AG09309 (cell line): ENCODE measurements around the gene TMIGD2.
"Not testable (repeated sequence)": the region's sequence is repeated elsewhere in the genome, so short reads cannot be mapped to it uniquely, and the experiment has no call there.

ENCODE experiments used
- DNase-seq: peaks from one replicate; pipeline ENCODE4 v3.0.0-alpha.2; 2010; ENCODE audit warnings: low read depth
- H3K4me3 ChIP-seq: 2 replicates; pipeline ENCODE4 v1.5.1; 2011; ENCODE audit warnings: mild to moderate bottlenecking, low read depth, low read length, moderate library complexity; ENCODE audit not compliant: control insufficient read depth
- CTCF ChIP-seq: IDR thresholded peaks from 2 replicates; pipeline ENCODE4 v1.5.1; 2011; ENCODE audit warnings: mild to moderate bottlenecking, low read depth, low read length, inconsistent platforms; ENCODE audit not compliant: insufficient read depth, control insufficient read depth; ENCODE audit errors: missing control alignments

TMIGD2 gene

GRCh38 chr19:4279267-4279529 lies 23.0 kb downstream of the TMIGD2 start:
- no peak for DNase-seq
- TF ChIP-seq CTCF: no peak
- H3K4me3 ChIP-seq: no peak overlapping the region

GRCh38 chr19:4278419-4279266 lies 23.5 kb downstream of the TMIGD2 start, which contains the start of gene SHD:
SHD (plus strand) TSS chr19:4279266; CDS start chr19:4280064, 798 bp downstream.
- TF ChIP-seq CTCF: no peak
- no peak within 1 kb of the TSS for H3K4me3 ChIP-seq
- DNase-seq: no peak

- no peak for DNase-seq
- no peak overlapping the region for H3K4me3 ChIP-seq
- no peak for TF ChIP-seq CTCF
Measured at GRCh38 chr19:4278010-4278409, 24.2 kb downstream of the TMIGD2 start.

GRCh38 chr19:4277191-4277696 lies 24.9 kb downstream of the TMIGD2 start:
- no peak overlapping the region for H3K4me3 ChIP-seq
- no peak for DNase-seq
- no peak for TF ChIP-seq CTCF

GRCh38 chr19:4274321-4274686 lies 27.9 kb downstream of the TMIGD2 start:
- not testable (repeated sequence) for H3K4me3 ChIP-seq, DNase-seq

- no peak overlapping the region for H3K4me3 ChIP-seq
- no peak for TF ChIP-seq CTCF
- no peak for DNase-seq
Measured at GRCh38 chr19:4272894-4273293, 29.3 kb downstream of the TMIGD2 start.

- DNase-seq: no peak
- TF ChIP-seq CTCF: no peak
Measured at GRCh38 chr19:4268816-4269430, 33.3 kb downstream of the TMIGD2 start.

More at GRCh38 chr19:4268816-4269430, 33.3 kb downstream of the TMIGD2 start:
- H3K4me3 ChIP-seq: no peak overlapping the region
